HepG2 (cell line): Measurements from ENCODE around the gene INF2.

ENCODE experiments used
- AGO2 ChIP-seq: fragments of 200-400 bp; formaldehyde crosslinking; optimal IDR thresholded peaks from 2 replicates; pipeline ENCODE3; 2017; ENCODE audit warnings: mild to moderate bottlenecking, low read depth, low read length, moderate library complexity
- CTCF ChIP-seq: sonication (generic); formaldehyde crosslinking; IDR thresholded peaks from 2 replicates; pipeline ENCODE4 v1.5.0; 2020; ENCODE audit warnings: mild to moderate bottlenecking, missing genetic modification reagents, moderate library complexity
- FOSL2 ChIP-seq: sonication (generic); formaldehyde crosslinking; IDR thresholded peaks from 2 replicates; pipeline ENCODE4 v1.4.0; 2020; ENCODE audit warnings: missing genetic modification reagents
- HNF1B ChIP-seq: sonication (generic); formaldehyde crosslinking; IDR thresholded peaks from 2 replicates; pipeline ENCODE4 v1.5.1; 2020; ENCODE audit warnings: mild to moderate bottlenecking, moderate library complexity, missing genetic modification reagents
- KDM1A ChIP-seq: IDR thresholded peaks from 2 replicates; pipeline ENCODE4 v1.6.1; 2016; ENCODE audit warnings: missing compliant biosample characterization
- MEIS2 ChIP-seq: sonication (generic); formaldehyde crosslinking; IDR thresholded peaks from 2 replicates; pipeline ENCODE4 v1.9.0; 2021; ENCODE audit warnings: mild to moderate bottlenecking, missing genetic modification reagents
- POLR2A ChIP-seq, 2 experiments: IDR thresholded peaks; 2 replicates each; pipeline ENCODE4 v1.6.1; 2011; ENCODE audit warnings: low read depth in 2 of 2, low read length in 2 of 2, mild to moderate bottlenecking in 1 of 2, moderate library complexity in 1 of 2; ENCODE audit not compliant: insufficient read depth in 1 of 2
- POLR2AphosphoS2 ChIP-seq: IDR thresholded peaks from 2 replicates; pipeline ENCODE4 v1.6.1; 2011; ENCODE audit warnings: low read depth, low read length, improper control_type of control experiment
- PRDM10 ChIP-seq: sonication (generic); formaldehyde crosslinking; IDR thresholded peaks from 2 replicates; pipeline ENCODE4 v1.4.0; 2020; ENCODE audit warnings: low read depth, missing genetic modification reagents
- SRSF1 ChIP-seq: fragments of 200-400 bp; formaldehyde crosslinking; optimal IDR thresholded peaks from 2 replicates; pipeline ENCODE3; 2017; ENCODE audit warnings: mild to moderate bottlenecking, low read depth, low read length, moderate library complexity
- TBP ChIP-seq: sonication (generic); formaldehyde crosslinking; IDR thresholded peaks from 2 replicates; pipeline ENCODE4 v1.5.0; 2020; ENCODE audit warnings: missing genetic modification reagents
- ZNF558 ChIP-seq: sonication (generic); formaldehyde crosslinking; IDR thresholded peaks from 2 replicates; pipeline ENCODE4 v1.9.0; 2022; ENCODE audit warnings: mild to moderate bottlenecking, missing genetic modification reagents, borderline replicate concordance
- ZNF672 ChIP-seq: sonication (generic); formaldehyde crosslinking; IDR thresholded peaks from 2 replicates; pipeline ENCODE4 v1.8.1; 2022; ENCODE audit warnings: missing genetic modification reagents

- TF ChIP-seq FOSL2 (CRISPR knock-in tag) (no peak), SRSF1 (no peak), PRDM10 (no peak), MEIS2 (CRISPR knock-in tag) (no peak), ZNF672 (CRISPR knock-in tag) (no peak), POLR2A (IDR thresholded peaks at IDR 0.05; ENCODE audit: insufficient read depth in 1 of 2, low read depth in 2 of 2, low read length in 2 of 2) (no peak), POLR2AphosphoS2 (no peak), ZNF558 (no peak), TBP (CRISPR knock-in tag) (no peak), HNF1B (CRISPR knock-in tag) (no peak), KDM1A (CRISPR knock-in tag) (no peak), CTCF (no peak), AGO2 (no peak)
Observed at GRCh38 chr14:104661086-104661485, 28.3 kb upstream of the INF2 start.
